Calu3 (cell line): ENCODE results near the gene ALOX5. TPM values are rescaled to one million over a fixed set of nuclear protein-coding genes. Genes with fewer than 3 reads are reported as not detected.

ENCODE experiments used
- BruUV-seq: library from RNA; stranded (reverse); fragments of 400-500 nt; replicated peaks from 2 replicates; lab custom pipeline; 2021; lab: Mats Ljungman, UMichigan
- CTCF ChIA-PET: fragments of 300-600 bp; sonication (Branson Sonifier 250); formaldehyde crosslinking; loops from one replicate; lab custom pipeline; 2022; ENCODE audit warnings: antibody characterized with exemption; lab: Charles Lee
- DNase-seq: peaks from one replicate; pipeline ENCODE4 v3.0.0; 2022
- H3K27ac Mint-ChIP-seq: one replicate; pipeline ENCODE4 v1.8.0; 2022; ENCODE audit warnings: mixed read lengths; ENCODE audit not compliant: unreplicated experiment
- H3K27me3 Mint-ChIP-seq: one replicate; pipeline ENCODE4 v1.8.0; 2022; ENCODE audit warnings: mixed read lengths; ENCODE audit not compliant: unreplicated experiment
- H3K36me3 Mint-ChIP-seq: one replicate; pipeline ENCODE4 v1.8.0; 2022; ENCODE audit warnings: mild to moderate bottlenecking, moderate library complexity, mixed read lengths; ENCODE audit not compliant: insufficient read depth, unreplicated experiment
- H3K4me1 Mint-ChIP-seq: one replicate; pipeline ENCODE4 v1.8.0; 2022; ENCODE audit warnings: mild to moderate bottlenecking, low read depth, mixed read lengths; ENCODE audit not compliant: unreplicated experiment
- H3K4me3 Mint-ChIP-seq: one replicate; pipeline ENCODE4 v1.8.0; 2022; ENCODE audit warnings: mild to moderate bottlenecking, low read depth, moderate library complexity, mixed read lengths; ENCODE audit not compliant: unreplicated experiment
- H3K9me3 Mint-ChIP-seq: one replicate; pipeline ENCODE4 v1.8.0; 2022; ENCODE audit warnings: low read depth, mixed read lengths; ENCODE audit not compliant: unreplicated experiment
- CTCF ChIP-seq: fragments of 200-600 bp; IDR thresholded peaks from one replicate; pipeline ENCODE4 v1.8.0; 2022; ENCODE audit warnings: antibody characterized with exemption; ENCODE audit not compliant: unreplicated experiment
- intact Hi-C: fragments of 100-400 bp; cut with micrococcal nuclease; formaldehyde crosslinking; loops from one replicate; pipeline ENCODE4 v1.10.0; 2022; ENCODE audit not compliant: unreplicated experiment
- total RNA-seq: library from RNA; stranded (reverse); gene quantifications from 2 replicates; pipeline ENCODE4 v1.2.3, GENCODE V29; 2022

ALOX5 gene
- total RNA-seq, 1 experiment from 2014 or later, result 44.9 TPM

- CTCF ChIA-PET, result no interaction called here
- H3K4me3 Mint-ChIP-seq, result peak overlapping the region; percentile 91
- H3K27ac Mint-ChIP-seq, result no peak overlapping the region
- H3K27me3 Mint-ChIP-seq, result peaks cover 27% of the 10 kb centered on the region
- intact Hi-C loops, result no loop called here
- no peak for TF ChIP-seq CTCF
- no peak for DNase-seq
- peaks cover 33% of the 10 kb centered on the region for H3K36me3 Mint-ChIP-seq
- H3K4me1 Mint-ChIP-seq, result peaks cover 31% of the 10 kb centered on the region
- no peaks in the 10 kb centered on the region for H3K9me3 Mint-ChIP-seq
- no TSS peak for BruUV-seq
These were observed 1.6 kb upstream of the ALOX5 start for GRCh38 chr10:45372251-45372951.

- peaks cover 26% of the 10 kb centered on the region for H3K27me3 Mint-ChIP-seq
- no peaks in the 10 kb centered on the region for H3K9me3 Mint-ChIP-seq
- no TSS peak for BruUV-seq
- H3K4me3 Mint-ChIP-seq, result peak overlapping the region; percentile 91
- CTCF ChIA-PET, result no interaction called here
- no peak overlapping the region for H3K27ac Mint-ChIP-seq
- no peak for TF ChIP-seq CTCF
- H3K4me1 Mint-ChIP-seq, result peaks cover 37% of the 10 kb centered on the region
- intact Hi-C loops, result no loop called here
- peaks cover 33% of the 10 kb centered on the region for H3K36me3 Mint-ChIP-seq
- peak; percentile 33 for DNase-seq
These were observed 927 bp upstream of the ALOX5 start for GRCh38 chr10:45373003-45373575.

- intact Hi-C loops, result loop anchor here (5.0 kb wide), 1 partner anchor 122 kb away; no protein-coding TSS in a partner anchor
- no peak for TF ChIP-seq CTCF
- CTCF ChIA-PET, result no interaction called here
- Mint-ChIP-seq H3K36me3 (peaks cover 33% of the 10 kb centered on the region), H3K27ac (peak overlapping the region; percentile 47), H3K9me3 (no peaks in the 10 kb centered on the region), H3K4me1 (peaks cover 49% of the 10 kb centered on the region), H3K4me3 (peak overlapping the region; percentile 91), H3K27me3 (peaks cover 14% of the 10 kb centered on the region)
- peak; percentile 43 for DNase-seq
- BruUV-seq, result no TSS peak
These were observed 485 bp downstream of the ALOX5 start for GRCh38 chr10:45374350-45375052.

- peak overlapping the region; percentile 47 for H3K27ac Mint-ChIP-seq
- peaks cover 33% of the 10 kb centered on the region for H3K36me3 Mint-ChIP-seq
- H3K27me3 Mint-ChIP-seq, result peaks cover 13% of the 10 kb centered on the region
- TF ChIP-seq CTCF, result no peak
- H3K4me1 Mint-ChIP-seq, result peaks cover 49% of the 10 kb centered on the region
- DNase-seq, result no peak
- BruUV-seq, result no TSS peak
- no peaks in the 10 kb centered on the region for H3K9me3 Mint-ChIP-seq
- intact Hi-C loops, result loop anchor here (5.0 kb wide), 1 partner anchor 123 kb away; no protein-coding TSS in a partner anchor
- H3K4me3 Mint-ChIP-seq, result peak overlapping the region; percentile 91
- CTCF ChIA-PET, result no interaction called here
These were observed 1.1 kb downstream of the ALOX5 start for GRCh38 chr10:45375101-45375500.
